ENCODE results near the gene LIN52. TPM values are rescaled to one million over a fixed set of nuclear protein-coding genes. Genes with fewer than 3 reads are reported as not detected.

The LIN52 gene
- total and polyA plus RNA-seq, 4 donors: 3.8 to 9.9 (median 5.3) TPM

DNA sequence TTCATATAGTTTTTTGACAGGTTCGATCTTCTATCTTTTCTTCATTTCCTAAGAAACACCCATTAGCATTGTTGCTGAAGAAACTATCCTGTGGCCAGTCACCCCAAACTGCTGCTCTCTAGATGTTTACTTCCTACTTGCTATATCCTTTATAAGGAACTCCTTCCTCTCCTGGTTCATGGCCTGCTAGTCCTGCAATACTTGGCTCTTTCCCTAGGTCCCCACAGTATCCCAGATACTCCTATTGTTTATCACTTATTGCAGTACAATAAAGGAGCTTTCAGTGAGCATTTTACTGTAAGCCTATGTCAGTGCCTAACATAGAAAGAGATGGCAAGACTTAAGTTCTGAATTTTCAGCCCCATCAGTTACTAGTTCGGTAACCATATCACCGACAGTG, 3.3 kb upstream of the LIN52 start:
- TF ChIP-seq NR2F2 (IDR thresholded peaks at IDR 0.05) (no peak), EGR1 (IDR thresholded peaks at IDR 0.05; ENCODE audit: low read depth in 2 of 2) (no peak), FOXA2 (IDR thresholded peaks at IDR 0.05) (no peak), ZBTB33 (IDR thresholded peaks at IDR 0.05) (no peak), ATF3 (IDR thresholded peaks at IDR 0.05) (no peak), YY1 (IDR thresholded peaks at IDR 0.05) (no peak), MAX (IDR thresholded peaks at IDR 0.05) (no peak)
- TF ChIP-seq, protein P1, sequence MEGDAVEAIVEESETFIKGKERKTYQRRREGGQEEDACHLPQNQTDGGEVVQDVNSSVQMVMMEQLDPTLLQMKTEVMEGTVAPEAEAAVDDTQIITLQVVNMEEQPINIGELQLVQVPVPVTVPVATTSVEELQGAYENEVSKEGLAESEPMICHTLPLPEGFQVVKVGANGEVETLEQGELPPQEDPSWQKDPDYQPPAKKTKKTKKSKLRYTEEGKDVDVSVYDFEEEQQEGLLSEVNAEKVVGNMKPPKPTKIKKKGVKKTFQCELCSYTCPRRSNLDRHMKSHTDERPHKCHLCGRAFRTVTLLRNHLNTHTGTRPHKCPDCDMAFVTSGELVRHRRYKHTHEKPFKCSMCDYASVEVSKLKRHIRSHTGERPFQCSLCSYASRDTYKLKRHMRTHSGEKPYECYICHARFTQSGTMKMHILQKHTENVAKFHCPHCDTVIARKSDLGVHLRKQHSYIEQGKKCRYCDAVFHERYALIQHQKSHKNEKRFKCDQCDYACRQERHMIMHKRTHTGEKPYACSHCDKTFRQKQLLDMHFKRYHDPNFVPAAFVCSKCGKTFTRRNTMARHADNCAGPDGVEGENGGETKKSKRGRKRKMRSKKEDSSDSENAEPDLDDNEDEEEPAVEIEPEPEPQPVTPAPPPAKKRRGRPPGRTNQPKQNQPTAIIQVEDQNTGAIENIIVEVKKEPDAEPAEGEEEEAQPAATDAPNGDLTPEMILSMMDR (IDR thresholded peaks at IDR 0.05; ENCODE audit: low read depth, low read length, missing input control): no peak
- H3K36me3 ChIP-seq (ENCODE audit: control insufficient read depth in 4 of 4, insufficient read depth in 3 of 4, low read depth in 1 of 4, low read length in 3 of 4): no peaks in the 10 kb centered on the region
- peak overlapping the region in 1 of 2 donors; percentile 25 for H3K9ac ChIP-seq (ENCODE audit: low read depth in 1 of 2, low read length in 2 of 2)
- peak overlapping the region in 1 of 2 donors; percentile 57 for H3K27ac ChIP-seq (ENCODE audit: low read depth in 1 of 2, low read length in 2 of 2)
- H3K27me3 ChIP-seq (ENCODE audit: control insufficient read depth in 4 of 4, insufficient read depth in 4 of 4, low read length in 3 of 4): no peaks in the 10 kb centered on the region
- DNase-seq (ENCODE audit: low spot score): no peak
- 89% methylated on average over 3 of the region's 3 CpGs for WGBS
- H3K9me3 ChIP-seq (ENCODE audit: control insufficient read depth in 4 of 4, low read length in 3 of 4): no peaks in the 10 kb centered on the region
- peak overlapping the region in 1 of 3 donors; percentile 5 for H3K4me3 ChIP-seq (ENCODE audit: low read depth in 1 of 3, low read length in 3 of 3)
- H3K4me1 ChIP-seq (ENCODE audit: control insufficient read depth in 4 of 4, insufficient read depth in 4 of 4, low read length in 3 of 4): peaks cover 3 to 47% (median 30%) of the 10 kb centered on the region in 4 donors

DNA sequence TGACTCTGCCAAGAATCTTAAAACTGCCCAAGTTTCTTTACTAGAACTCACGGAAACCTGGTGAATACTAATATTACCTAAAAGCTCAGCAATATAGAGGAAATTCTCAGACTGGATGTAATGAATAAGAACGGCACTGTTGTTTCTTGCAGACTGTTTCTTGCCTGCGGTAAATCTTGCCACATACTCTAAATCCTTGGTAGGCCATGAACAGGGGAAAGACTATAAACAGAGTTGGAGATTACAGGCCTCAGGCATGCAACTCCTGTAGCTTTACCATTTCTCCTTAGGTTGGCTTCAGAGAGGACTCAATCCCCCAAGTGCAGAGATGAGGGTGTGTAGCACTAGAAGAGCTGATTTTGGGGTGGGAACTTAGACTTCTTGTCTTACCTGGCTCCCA, 1.6 kb upstream of the LIN52 start:
- DNase-seq (ENCODE audit: low spot score): no peak
- TF ChIP-seq RXRA (IDR thresholded peaks at IDR 0.05): no peak
- TF ChIP-seq, protein P2, sequence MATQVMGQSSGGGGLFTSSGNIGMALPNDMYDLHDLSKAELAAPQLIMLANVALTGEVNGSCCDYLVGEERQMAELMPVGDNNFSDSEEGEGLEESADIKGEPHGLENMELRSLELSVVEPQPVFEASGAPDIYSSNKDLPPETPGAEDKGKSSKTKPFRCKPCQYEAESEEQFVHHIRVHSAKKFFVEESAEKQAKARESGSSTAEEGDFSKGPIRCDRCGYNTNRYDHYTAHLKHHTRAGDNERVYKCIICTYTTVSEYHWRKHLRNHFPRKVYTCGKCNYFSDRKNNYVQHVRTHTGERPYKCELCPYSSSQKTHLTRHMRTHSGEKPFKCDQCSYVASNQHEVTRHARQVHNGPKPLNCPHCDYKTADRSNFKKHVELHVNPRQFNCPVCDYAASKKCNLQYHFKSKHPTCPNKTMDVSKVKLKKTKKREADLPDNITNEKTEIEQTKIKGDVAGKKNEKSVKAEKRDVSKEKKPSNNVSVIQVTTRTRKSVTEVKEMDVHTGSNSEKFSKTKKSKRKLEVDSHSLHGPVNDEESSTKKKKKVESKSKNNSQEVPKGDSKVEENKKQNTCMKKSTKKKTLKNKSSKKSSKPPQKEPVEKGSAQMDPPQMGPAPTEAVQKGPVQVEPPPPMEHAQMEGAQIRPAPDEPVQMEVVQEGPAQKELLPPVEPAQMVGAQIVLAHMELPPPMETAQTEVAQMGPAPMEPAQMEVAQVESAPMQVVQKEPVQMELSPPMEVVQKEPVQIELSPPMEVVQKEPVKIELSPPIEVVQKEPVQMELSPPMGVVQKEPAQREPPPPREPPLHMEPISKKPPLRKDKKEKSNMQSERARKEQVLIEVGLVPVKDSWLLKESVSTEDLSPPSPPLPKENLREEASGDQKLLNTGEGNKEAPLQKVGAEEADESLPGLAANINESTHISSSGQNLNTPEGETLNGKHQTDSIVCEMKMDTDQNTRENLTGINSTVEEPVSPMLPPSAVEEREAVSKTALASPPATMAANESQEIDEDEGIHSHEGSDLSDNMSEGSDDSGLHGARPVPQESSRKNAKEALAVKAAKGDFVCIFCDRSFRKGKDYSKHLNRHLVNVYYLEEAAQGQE (IDR thresholded peaks at IDR 0.05): no peak
- no peak for TF ChIP-seq NR2F2 (IDR thresholded peaks at IDR 0.05)
- TF ChIP-seq MAX (IDR thresholded peaks at IDR 0.05): no peak
- TF ChIP-seq GABPA (IDR thresholded peaks at IDR 0.05 in 1 of 2, conservative IDR thresholded peaks at IDR 0.05 in 1 of 2): no peak
- no peak for TF ChIP-seq ATF3 (IDR thresholded peaks at IDR 0.05)
- no peak for TF ChIP-seq FOXA2 (IDR thresholded peaks at IDR 0.05)
- TF ChIP-seq EGR1 (IDR thresholded peaks at IDR 0.05; ENCODE audit: low read depth in 2 of 2): no peak
- Histone ChIP-seq H3K27ac (ENCODE audit: low read depth in 1 of 2, low read length in 2 of 2) (peak overlapping the region; percentile 79 to 97), H3K36me3 (ENCODE audit: control insufficient read depth in 4 of 4, insufficient read depth in 3 of 4, low read depth in 1 of 4, low read length in 3 of 4) (no peaks in the 10 kb centered on the region), H3K4me1 (ENCODE audit: control insufficient read depth in 4 of 4, insufficient read depth in 4 of 4, low read length in 3 of 4) (peaks cover 3 to 47% (median 30%) of the 10 kb centered on the region in 4 donors), H3K9ac (ENCODE audit: low read depth in 1 of 2, low read length in 2 of 2) (peak overlapping the region; percentile 69 to 99), H3K27me3 (ENCODE audit: control insufficient read depth in 4 of 4, insufficient read depth in 4 of 4, low read length in 3 of 4) (no peaks in the 10 kb centered on the region), H3K9me3 (ENCODE audit: control insufficient read depth in 4 of 4, low read length in 3 of 4) (no peaks in the 10 kb centered on the region), H3K4me3 (ENCODE audit: low read depth in 1 of 3, low read length in 3 of 3) (peak overlapping the region; percentile 73 to 99 (median 76))
- 43% methylated on average over 3 of the region's 3 CpGs for WGBS

All from liver (tissue), 9 donors.